ENCODE results near the gene PROCR.
"Not testable (repeated sequence)": the region's sequence is repeated elsewhere in the genome, so short reads cannot be mapped to it uniquely, and the experiment has no call there.

Gene PROCR

GRCh38 chr20:35171753-35172433 is at the start of gene PROCR:
TSS of gene PROCR (plus strand) at chr20:35172072. CDS start at chr20:35172155, 83 bp downstream.
- peak; percentile 69 for DNase-seq (ENCODE audit: low spot score)

- DNase-seq (ENCODE audit: low spot score), result no peak
Observed at GRCh38 chr20:35122756-35123405, 49.0 kb upstream of the PROCR start.

GRCh38 chr20:35125753-35126152 is 46.1 kb upstream of the PROCR start:
- DNase-seq (ENCODE audit: low spot score), result no peak

- DNase-seq (ENCODE audit: low spot score), result no peak
Observed at GRCh38 chr20:35129647-35130069, 42.2 kb upstream of the PROCR start.

GRCh38 chr20:35131934-35132333 is 39.9 kb upstream of the PROCR start:
- no peak for DNase-seq (ENCODE audit: low spot score)

GRCh38 chr20:35133031-35133430 is 38.8 kb upstream of the PROCR start:
- DNase-seq (ENCODE audit: low spot score), result no peak

GRCh38 chr20:35133735-35134134 is 38.1 kb upstream of the PROCR start:
- DNase-seq (ENCODE audit: low spot score), result no peak

GRCh38 chr20:35134472-35134871 is 37.4 kb upstream of the PROCR start:
- no peak for DNase-seq (ENCODE audit: low spot score)

- no peak for DNase-seq (ENCODE audit: low spot score)
Observed at GRCh38 chr20:35134880-35135279, 37.0 kb upstream of the PROCR start.

- DNase-seq (ENCODE audit: low spot score), result no peak
Observed at GRCh38 chr20:35135867-35136586, 35.8 kb upstream of the PROCR start.

- DNase-seq (ENCODE audit: low spot score), result no peak
Observed at GRCh38 chr20:35144694-35145093, 27.2 kb upstream of the PROCR start.

- peak; percentile 64 for DNase-seq (ENCODE audit: low spot score)
Observed at GRCh38 chr20:35145141-35145564, 26.7 kb upstream of the PROCR start.

GRCh38 chr20:35146299-35146919 is 25.5 kb upstream of the PROCR start:
- DNase-seq (ENCODE audit: low spot score), result peak; percentile 65

- peak; percentile 95 for DNase-seq (ENCODE audit: low spot score)
Observed at GRCh38 chr20:35146920-35147574, 24.8 kb upstream of the PROCR start, which contains the start of gene EDEM2. TSS of gene EDEM2 (minus strand) at chr20:35147336. CDS start at chr20:35147258, 78 bp downstream.

GRCh38 chr20:35147575-35148071 is 24.2 kb upstream of the PROCR start:
- not testable (repeated sequence) for DNase-seq (ENCODE audit: low spot score)

- no peak for DNase-seq (ENCODE audit: low spot score)
Observed at GRCh38 chr20:35150846-35151579, 20.9 kb upstream of the PROCR start.

- no peak for DNase-seq (ENCODE audit: low spot score)
Observed at GRCh38 chr20:35151736-35152135, 20.1 kb upstream of the PROCR start.

GRCh38 chr20:35155936-35156335 is 15.9 kb upstream of the PROCR start:
- DNase-seq (ENCODE audit: low spot score), result no peak

GRCh38 chr20:35156978-35157377 is 14.9 kb upstream of the PROCR start:
- DNase-seq (ENCODE audit: low spot score), result no peak

GRCh38 chr20:35160341-35160740 is 11.5 kb upstream of the PROCR start:
- DNase-seq (ENCODE audit: low spot score), result not testable (repeated sequence)

- DNase-seq (ENCODE audit: low spot score), result not testable (repeated sequence)
Observed at GRCh38 chr20:35164531-35164930, 7.3 kb upstream of the PROCR start.
